Putamen (tissue), 1 donor: ENCODE measurements around the gene FMO1.
"Not testable (repeated sequence)": the region's sequence is repeated elsewhere in the genome, so short reads cannot be mapped to it uniquely, and the experiment has no call there.

ENCODE experiments used
- DNase-seq: peaks from one replicate; pipeline ENCODE4 v3.0.0-alpha.2; 2016; ENCODE audit warnings: low spot score

FMO1 gene

GRCh38 chr1:171248302-171248701, at the start of gene FMO1:
Gene FMO1 (plus strand): TSS chr1:171248494. CDS start chr1:171258088, 9,594 bp downstream.
- DNase-seq: no peak

- DNase-seq: no peak
Observed at GRCh38 chr1:171204296-171204695, 44.0 kb upstream of the FMO1 start.

GRCh38 chr1:171206204-171206977, 41.9 kb upstream of the FMO1 start:
- DNase-seq: no peak

GRCh38 chr1:171206978-171207355, 41.3 kb upstream of the FMO1 start:
- no peak for DNase-seq

GRCh38 chr1:171207377-171207776, 40.9 kb upstream of the FMO1 start:
- DNase-seq: no peak

- peak; percentile 17 for DNase-seq
Observed at GRCh38 chr1:171210355-171210754, 37.9 kb upstream of the FMO1 start.

GRCh38 chr1:171212607-171213351, 35.5 kb upstream of the FMO1 start:
- no peak for DNase-seq

GRCh38 chr1:171213559-171214454, 34.5 kb upstream of the FMO1 start:
- no peak for DNase-seq

GRCh38 chr1:171217658-171218443, 30.4 kb upstream of the FMO1 start:
- DNase-seq: no peak

GRCh38 chr1:171218661-171219060, 29.6 kb upstream of the FMO1 start:
- no peak for DNase-seq

GRCh38 chr1:171219346-171220080, 28.8 kb upstream of the FMO1 start:
- no peak for DNase-seq

GRCh38 chr1:171220081-171220420, 28.2 kb upstream of the FMO1 start:
- no peak for DNase-seq

- no peak for DNase-seq
Observed at GRCh38 chr1:171220581-171221054, 27.7 kb upstream of the FMO1 start.

- DNase-seq: no peak
Observed at GRCh38 chr1:171221665-171222591, 26.4 kb upstream of the FMO1 start.

GRCh38 chr1:171222936-171223335, 25.4 kb upstream of the FMO1 start:
- no peak for DNase-seq

- DNase-seq: not testable (repeated sequence)
Observed at GRCh38 chr1:171224257-171224656, 24.0 kb upstream of the FMO1 start.

- DNase-seq: peak; percentile 49
Observed at GRCh38 chr1:171226747-171227370, 21.4 kb upstream of the FMO1 start.

GRCh38 chr1:171231326-171231725, 17.0 kb upstream of the FMO1 start:
- no peak for DNase-seq

- no peak for DNase-seq
Observed at GRCh38 chr1:171233183-171233582, 15.1 kb upstream of the FMO1 start.
